C4-2B (cell line): ENCODE measurements around the gene ST3GAL2.

Experiments
- CTCF ChIP-seq: fragments of 450-650 bp; conservative IDR thresholded peaks from 2 replicates; pipeline ENCODE4 v1.5.1; 2017; ENCODE audit warnings: mild to moderate bottlenecking
- ZFX ChIP-seq: fragments of 450-650 bp; IDR thresholded peaks from 2 replicates; pipeline ENCODE4 v1.6.1; 2017

GRCh38 chr16:70412385-70412784, 26.5 kb downstream of the ST3GAL2 start:
- no peak for TF ChIP-seq CTCF
- TF ChIP-seq ZFX, result no peak
